HG03135 (cell line): ENCODE data around the gene TNS2.
"Not testable (repeated sequence)": the region's sequence is repeated elsewhere in the genome, so short reads cannot be mapped to it uniquely, and the experiment has no call there.

Source experiments
- ATAC-seq: cut with Tn5 transposase; IDR thresholded peaks from one replicate; pipeline ENCODE4 v1.9.1; 2021; ENCODE audit warnings: mild to moderate bottlenecking, moderate library complexity; ENCODE audit not compliant: unreplicated experiment

The TNS2 gene

GRCh38 chr12:53093777-53094393 lies 44.0 kb downstream of the TNS2 start:
- no peak for ATAC-seq

DNA sequence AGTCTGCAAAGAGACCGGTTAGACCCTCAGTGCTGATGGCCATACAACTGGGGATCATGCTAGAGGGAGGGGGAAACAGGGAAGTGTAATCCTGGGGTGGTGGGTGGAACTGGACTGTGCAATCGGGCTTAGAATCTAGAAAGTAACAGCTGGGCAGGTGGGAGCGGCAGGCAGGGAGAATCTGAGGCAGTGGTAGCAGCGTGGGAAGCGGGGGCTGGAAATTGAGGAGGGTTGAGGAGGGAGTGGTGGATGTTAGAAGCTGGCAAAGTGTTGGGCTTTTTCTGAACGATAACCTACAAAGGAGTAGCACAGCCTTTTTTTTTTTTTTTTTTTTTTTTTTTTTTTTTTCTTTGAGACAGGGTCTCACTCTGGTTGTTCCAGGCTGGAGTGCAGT lies 44.5 kb downstream of the TNS2 start:
- no peak for ATAC-seq

GRCh38 chr12:53094796-53095595 lies 45.1 kb downstream of the TNS2 start:
- ATAC-seq = not testable (repeated sequence)

DNA sequence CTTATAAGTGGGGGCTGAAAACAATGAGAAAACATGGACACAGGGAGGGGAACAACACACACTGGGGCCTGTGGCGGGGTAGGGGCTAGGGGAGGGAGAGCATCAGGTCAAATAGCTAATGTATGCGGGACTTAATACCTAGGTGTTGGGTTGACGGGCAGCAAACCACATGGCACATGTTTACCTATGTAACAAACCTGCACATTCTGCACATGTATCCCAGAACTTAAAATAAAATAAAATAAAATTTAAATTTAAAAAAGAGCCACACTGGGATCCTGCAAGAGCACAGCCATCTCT lies 45.7 kb downstream of the TNS2 start:
- ATAC-seq = not testable (repeated sequence)

DNA sequence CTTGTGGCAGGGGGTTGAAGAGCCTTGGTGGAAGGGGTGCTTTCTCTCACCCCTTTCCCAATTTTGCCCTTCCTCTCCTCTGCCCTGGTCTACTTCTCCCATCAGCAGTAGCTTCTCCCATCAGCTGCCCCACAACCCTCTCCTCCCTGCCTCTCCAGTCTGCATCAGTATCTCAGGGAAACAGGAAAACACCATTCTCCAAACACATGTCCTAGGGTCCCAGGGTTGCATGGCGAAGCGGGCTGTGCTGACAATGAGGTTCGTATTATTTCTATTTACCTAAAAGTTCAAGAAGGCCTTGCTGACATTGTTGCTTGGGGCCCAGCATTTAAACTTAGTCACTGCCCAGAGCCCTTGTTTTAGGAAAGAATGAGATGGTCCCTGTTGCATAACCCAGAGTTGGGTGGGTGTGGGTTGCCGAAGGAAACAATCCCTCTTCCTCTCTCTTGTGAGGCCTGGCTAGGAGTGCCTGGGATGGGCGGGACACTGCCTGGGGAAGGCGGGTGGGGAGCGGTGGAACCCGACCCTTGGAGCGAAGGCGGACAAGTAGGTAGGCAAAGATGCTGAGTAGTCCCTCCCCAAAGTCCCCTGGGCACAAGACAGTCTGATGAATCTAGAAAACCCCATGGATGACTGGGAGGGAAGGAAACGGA lies 46.4 kb downstream of the TNS2 start:
- ATAC-seq = no peak

GRCh38 chr12:53096759-53097158 lies 46.9 kb downstream of the TNS2 start:
- no peak for ATAC-seq

- ATAC-seq = no peak
Observed at GRCh38 chr12:53097207-53097563, 47.3 kb downstream of the TNS2 start.

- no peak for ATAC-seq
Observed at GRCh38 chr12:53097564-53098353, 47.9 kb downstream of the TNS2 start, which contains the start of gene IGFBP6. Gene IGFBP6, plus strand, starts transcription at chr12:53097667. Its CDS starts 51 bp downstream, at chr12:53097718.

DNA sequence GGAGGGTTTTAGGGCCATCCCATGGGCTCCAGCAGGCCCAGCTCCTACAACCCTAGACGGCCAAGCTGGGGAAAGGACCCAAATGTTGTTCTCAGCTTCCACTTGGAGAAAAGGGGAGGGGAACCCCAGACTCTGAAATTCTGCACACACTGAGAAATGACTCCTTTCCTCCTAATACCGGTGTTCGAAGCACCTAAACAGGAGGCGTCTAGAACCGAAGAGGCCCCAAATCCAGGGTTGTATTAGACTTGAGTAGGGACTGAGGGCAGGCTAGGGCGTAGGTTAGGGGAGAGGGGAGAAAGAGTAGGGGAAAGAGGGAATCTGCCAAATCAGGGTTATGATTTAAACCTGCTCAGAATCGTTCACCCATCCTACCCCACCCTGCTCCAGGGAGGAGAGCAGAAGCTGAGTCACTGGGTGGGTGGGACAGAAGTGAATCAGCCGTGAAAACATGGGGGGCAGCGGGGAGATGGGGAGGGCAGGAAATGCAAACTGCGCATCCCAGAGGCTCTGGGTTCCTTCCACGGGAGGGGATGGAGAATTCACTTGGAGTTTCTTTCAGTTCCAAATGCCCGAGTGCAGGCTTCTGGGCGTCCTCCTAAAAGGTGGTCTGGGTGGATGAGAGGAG lies 48.6 kb downstream of the TNS2 start:
- ATAC-seq = no peak

GRCh38 chr12:53099071-53099882 lies 49.4 kb downstream of the TNS2 start:
- no peak for ATAC-seq

DNA sequence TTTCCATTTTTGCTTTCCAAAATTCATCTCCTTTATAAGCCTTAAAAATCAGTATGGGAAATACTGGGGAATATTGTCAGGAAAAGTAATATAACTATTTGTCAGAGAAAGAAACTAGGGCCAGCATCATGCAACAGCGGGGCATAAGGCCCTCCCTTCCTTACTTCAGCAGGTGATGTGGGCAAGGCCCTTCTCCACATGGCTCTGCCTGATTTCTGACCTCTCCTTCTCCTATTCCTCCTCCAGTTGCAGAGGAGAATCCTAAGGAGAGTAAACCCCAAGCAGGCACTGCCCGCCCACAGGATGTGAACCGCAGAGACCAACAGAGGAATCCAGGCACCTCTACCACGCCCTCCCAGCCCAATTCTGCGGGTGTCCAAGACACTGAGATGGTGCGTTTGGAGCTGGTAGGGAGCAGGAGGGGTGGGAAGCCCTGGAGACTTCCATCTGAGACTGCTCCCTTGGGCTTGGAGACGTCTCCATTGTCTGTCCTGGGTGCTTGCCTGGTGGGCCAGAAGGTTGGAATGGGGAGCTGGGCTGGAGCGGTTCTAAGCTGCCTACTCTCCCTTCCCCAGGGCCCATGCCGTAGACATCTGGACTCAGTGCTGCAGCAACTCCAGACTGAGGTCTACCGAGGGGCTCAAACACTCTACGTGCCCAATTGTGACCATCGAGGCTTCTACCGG lies 50.7 kb downstream of the TNS2 start:
- ATAC-seq = no peak

DNA sequence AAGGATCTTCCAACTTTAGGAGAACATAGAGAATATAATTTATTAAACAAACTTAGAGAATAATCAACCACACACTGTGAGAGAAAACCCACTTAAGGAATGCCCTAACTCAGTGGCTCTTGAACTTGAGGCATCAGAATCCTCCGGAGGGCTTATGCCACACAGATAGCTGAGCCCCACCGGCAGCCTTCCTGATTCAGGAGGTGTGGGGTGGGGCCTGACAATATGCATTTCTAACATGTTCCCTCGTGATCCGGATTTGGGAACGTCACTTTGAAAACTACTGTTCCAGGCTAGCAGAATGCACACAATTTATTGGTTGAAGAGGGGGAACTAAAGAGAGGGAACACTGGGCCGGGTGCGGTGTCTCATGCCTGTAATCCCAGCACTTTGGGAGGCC lies 51.4 kb downstream of the TNS2 start:
- no peak for ATAC-seq

DNA sequence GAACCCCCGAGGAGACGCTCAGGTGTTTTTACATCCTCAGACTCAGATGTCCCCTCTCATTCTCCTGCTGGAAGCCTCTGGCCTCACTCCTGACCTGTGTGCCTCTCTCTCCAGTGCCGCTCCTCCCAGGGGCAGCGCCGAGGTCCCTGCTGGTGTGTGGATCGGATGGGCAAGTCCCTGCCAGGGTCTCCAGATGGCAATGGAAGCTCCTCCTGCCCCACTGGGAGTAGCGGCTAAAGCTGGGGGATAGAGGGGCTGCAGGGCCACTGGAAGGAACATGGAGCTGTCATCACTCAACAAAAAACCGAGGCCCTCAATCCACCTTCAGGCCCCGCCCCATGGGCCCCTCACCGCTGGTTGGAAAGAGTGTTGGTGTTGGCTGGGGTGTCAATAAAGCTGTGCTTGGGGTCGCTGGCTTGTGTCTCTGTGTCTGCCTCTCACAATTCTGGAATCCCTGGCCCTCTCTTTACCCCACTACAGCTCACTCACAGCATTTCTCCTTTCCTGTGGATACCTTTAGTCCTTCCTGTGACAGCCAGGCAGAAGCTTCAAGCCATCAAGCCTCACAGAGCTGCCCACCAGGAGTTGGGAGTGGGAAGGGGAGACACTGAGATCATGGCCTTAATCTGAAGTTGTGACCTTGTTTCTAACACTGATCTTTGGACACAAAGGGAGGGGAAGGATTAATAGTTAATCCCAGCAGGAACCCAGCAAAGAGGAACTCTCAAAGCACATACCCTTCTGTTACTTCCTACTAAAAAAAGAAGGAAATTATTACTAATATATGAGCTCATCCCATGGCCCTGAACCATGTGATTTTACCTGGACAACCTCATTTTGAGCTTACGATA lies 52.3 kb downstream of the TNS2 start:
- ATAC-seq = no peak

DNA sequence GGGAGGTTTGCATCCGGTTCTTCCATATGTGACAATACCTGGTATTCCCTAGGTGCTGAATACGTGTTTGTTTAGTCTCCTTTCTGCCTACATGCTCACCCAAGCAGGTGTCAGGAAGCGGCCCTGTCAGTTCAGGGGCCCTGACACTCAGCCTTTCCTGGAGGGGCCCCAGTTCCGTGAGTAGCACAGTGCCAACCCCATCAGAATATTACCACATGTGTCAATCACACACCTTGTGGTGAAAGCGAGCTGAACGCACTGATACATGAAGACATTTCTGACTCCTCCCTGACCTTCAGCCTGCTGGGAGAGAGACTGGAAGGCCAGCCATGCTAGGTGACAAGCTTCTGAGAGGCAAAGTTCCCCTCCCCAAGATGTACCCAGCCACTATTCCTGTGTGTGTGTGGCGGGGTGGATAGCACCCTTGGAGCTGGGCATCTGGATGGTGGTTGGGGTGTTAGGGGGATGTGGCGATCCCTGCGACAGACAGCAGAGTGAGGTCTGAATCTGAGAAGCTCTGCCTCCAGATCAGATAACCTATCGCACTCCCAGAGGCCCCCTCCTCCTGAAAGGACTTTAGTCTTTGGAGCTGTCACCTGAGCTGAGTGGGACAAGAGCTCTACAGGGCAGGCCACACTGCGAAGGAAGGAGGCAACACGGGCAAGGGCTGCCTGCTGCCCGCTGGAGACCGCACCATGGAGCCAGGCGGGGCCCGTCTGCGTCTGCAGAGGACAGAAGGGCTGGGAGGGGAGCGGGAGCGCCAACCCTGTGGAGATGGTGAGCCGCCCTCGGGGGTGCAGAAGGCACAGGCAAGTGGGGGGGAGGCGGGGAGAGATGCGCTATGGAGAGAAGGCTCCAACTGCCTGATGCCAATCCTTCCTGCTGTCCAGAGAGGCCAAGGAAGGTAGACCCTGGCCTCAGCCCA lies 53.3 kb downstream of the TNS2 start, which contains the start of gene SOAT2:
Gene SOAT2 (plus strand): TSS at position 604 of the 925 bp plus-strand sequence. CDS start 92 bp downstream, at position 696.
- peak; percentile 57 for ATAC-seq

GRCh38 chr12:53103860-53104305 lies 54.0 kb downstream of the TNS2 start:
- ATAC-seq = no peak

- ATAC-seq = no peak
Observed at GRCh38 chr12:53105256-53105655, 55.4 kb downstream of the TNS2 start.

DNA sequence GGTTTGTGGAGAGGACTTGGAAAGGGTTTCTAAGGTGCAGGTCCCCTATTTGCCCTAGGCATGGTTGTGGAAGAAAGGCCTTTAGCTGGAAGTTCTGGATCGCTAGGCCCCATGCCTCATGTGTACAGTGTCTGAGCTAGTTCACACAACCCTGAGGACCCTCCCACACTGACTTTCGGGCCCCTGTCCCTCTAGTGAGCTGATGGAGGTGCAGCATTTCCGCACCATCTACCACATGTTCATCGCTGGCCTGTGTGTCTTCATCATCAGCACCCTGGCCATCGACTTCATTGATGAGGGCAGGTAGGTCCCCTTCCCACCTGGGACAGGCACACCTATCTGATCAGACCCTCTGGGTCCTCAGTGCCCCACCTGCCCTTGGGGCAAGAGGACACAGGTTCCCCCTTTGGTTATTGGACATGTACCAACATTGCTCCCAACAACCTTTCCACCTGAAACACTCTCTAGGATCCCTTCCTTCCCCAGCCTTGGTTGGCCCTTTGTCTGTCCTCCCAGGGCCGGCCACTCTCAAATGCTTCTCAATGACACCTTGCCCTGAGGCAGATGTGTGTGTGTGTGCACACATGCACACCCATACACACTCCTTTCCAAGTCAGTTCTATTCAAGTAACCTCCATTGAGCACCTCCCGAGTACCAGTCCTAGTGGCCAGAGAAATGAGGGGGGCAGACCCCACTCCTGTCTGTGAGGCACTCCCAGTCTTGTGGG lies 56.0 kb downstream of the TNS2 start:
- ATAC-seq = no peak
